A673 (cell line): ENCODE results near the gene LATS2.

Experiments used
- EZH2 ChIP-seq: fragments of 200-600 bp; sonication (generic); IDR thresholded peaks from 2 replicates; pipeline ENCODE4 v1.6.1; 2017; ENCODE audit warnings: borderline replicate concordance, low read depth, mild to moderate bottlenecking, mixed read lengths, antibody characterized with exemption, low read length; ENCODE audit not compliant: poor library complexity, severe bottlenecking
- TF ChIP-seq, protein P1 (sequence below): fragments of 300-800, 200-600 bp; sonication (generic); conservative IDR thresholded peaks from 2 replicates; pipeline ENCODE4 v1.5.1; 2017; ENCODE audit warnings: low read depth, mild to moderate bottlenecking, antibody characterized with exemption, low read length, moderate library complexity, mixed read lengths

GRCh38 chr13:21012841-21013681 is 48.3 kb downstream of the LATS2 start:
- TF ChIP-seq, protein P1, sequence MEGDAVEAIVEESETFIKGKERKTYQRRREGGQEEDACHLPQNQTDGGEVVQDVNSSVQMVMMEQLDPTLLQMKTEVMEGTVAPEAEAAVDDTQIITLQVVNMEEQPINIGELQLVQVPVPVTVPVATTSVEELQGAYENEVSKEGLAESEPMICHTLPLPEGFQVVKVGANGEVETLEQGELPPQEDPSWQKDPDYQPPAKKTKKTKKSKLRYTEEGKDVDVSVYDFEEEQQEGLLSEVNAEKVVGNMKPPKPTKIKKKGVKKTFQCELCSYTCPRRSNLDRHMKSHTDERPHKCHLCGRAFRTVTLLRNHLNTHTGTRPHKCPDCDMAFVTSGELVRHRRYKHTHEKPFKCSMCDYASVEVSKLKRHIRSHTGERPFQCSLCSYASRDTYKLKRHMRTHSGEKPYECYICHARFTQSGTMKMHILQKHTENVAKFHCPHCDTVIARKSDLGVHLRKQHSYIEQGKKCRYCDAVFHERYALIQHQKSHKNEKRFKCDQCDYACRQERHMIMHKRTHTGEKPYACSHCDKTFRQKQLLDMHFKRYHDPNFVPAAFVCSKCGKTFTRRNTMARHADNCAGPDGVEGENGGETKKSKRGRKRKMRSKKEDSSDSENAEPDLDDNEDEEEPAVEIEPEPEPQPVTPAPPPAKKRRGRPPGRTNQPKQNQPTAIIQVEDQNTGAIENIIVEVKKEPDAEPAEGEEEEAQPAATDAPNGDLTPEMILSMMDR = no peak
- TF ChIP-seq EZH2 = no peak
